Measurements from ENCODE around the gene MAPKAPK5.

- TF ChIP-seq, protein P1, sequence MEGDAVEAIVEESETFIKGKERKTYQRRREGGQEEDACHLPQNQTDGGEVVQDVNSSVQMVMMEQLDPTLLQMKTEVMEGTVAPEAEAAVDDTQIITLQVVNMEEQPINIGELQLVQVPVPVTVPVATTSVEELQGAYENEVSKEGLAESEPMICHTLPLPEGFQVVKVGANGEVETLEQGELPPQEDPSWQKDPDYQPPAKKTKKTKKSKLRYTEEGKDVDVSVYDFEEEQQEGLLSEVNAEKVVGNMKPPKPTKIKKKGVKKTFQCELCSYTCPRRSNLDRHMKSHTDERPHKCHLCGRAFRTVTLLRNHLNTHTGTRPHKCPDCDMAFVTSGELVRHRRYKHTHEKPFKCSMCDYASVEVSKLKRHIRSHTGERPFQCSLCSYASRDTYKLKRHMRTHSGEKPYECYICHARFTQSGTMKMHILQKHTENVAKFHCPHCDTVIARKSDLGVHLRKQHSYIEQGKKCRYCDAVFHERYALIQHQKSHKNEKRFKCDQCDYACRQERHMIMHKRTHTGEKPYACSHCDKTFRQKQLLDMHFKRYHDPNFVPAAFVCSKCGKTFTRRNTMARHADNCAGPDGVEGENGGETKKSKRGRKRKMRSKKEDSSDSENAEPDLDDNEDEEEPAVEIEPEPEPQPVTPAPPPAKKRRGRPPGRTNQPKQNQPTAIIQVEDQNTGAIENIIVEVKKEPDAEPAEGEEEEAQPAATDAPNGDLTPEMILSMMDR (conservative IDR thresholded peaks at IDR 0.05): no peak
- no peak for TF ChIP-seq ZFX (IDR thresholded peaks at IDR 0.05)
Measured at GRCh38 chr12:111907740-111908139, 65.7 kb downstream of the MAPKAPK5 start.

Measured in C4-2B (cell line).